PFSK-1 (cell line): ENCODE results near the gene LPCAT4.
A peak's percentile ranks its signal among the peaks of the same experiment; 100 is the strongest.

ENCODE experiments used
- FOXP2 ChIP-seq: optimal IDR thresholded peaks from 2 replicates; pipeline ENCODE3; 2011; ENCODE audit warnings: borderline replicate concordance, control low read depth, inconsistent platforms; ENCODE audit not compliant: insufficient read depth; ENCODE audit errors: extremely low read length, extremely low read depth
- POLR2AphosphoS5 ChIP-seq: IDR thresholded peaks from 2 replicates; pipeline ENCODE4 v1.6.1; 2012; ENCODE audit warnings: low read depth, mild to moderate bottlenecking, control low read depth, low read length, moderate library complexity
- REST ChIP-seq, 2 experiments: IDR thresholded peaks; 2 replicates each; pipeline versions ENCODE4 v1.6.1 to v1.8.0; 2011 to 2012; ENCODE audit warnings: low read depth in 2 of 2, low read length in 2 of 2, control low read depth in 1 of 2, inconsistent platforms in 1 of 2, mild to moderate bottlenecking in 1 of 2, moderate library complexity in 1 of 2; ENCODE audit not compliant: insufficient read depth in 1 of 2
- SIN3A ChIP-seq: IDR thresholded peaks from 2 replicates; pipeline ENCODE4 v1.6.1; 2012; ENCODE audit warnings: mild to moderate bottlenecking, low read length, moderate library complexity, borderline replicate concordance; ENCODE audit not compliant: insufficient read depth
- TAF1 ChIP-seq: IDR thresholded peaks from 2 replicates; pipeline ENCODE4 v1.6.1; 2012; ENCODE audit warnings: low read length, control low read depth, borderline replicate concordance; ENCODE audit not compliant: insufficient read depth

Gene LPCAT4

GRCh38 chr15:34349769-34350168 is 17.2 kb downstream of the LPCAT4 start:
- TF ChIP-seq REST (IDR thresholded peaks at IDR 0.05; ENCODE audit: insufficient read depth in 1 of 2, low read depth in 2 of 2, low read length in 2 of 2), result no peak
- TF ChIP-seq SIN3A, result no peak
- no peak for TF ChIP-seq FOXP2
- TF ChIP-seq TAF1, result no peak
- no peak for TF ChIP-seq POLR2AphosphoS5

GRCh38 chr15:34348735-34349300 is 18.2 kb downstream of the LPCAT4 start:
- no peak for TF ChIP-seq FOXP2

GRCh38 chr15:34347951-34348638 is 18.9 kb downstream of the LPCAT4 start:
- TF ChIP-seq SIN3A (no peak), FOXP2 (no peak), POLR2AphosphoS5 (no peak), TAF1 (no peak), REST (IDR thresholded peaks at IDR 0.05; ENCODE audit: insufficient read depth in 1 of 2, low read depth in 2 of 2, low read length in 2 of 2) (no peak)

GRCh38 chr15:34342737-34343575 is 24.0 kb downstream of the LPCAT4 start, which contains the start of the genes NOP10 and NUTM1:
TSS of gene NOP10 (minus strand) at chr15:34343136. CDS start at chr15:34343073, 63 bp downstream.
TSS of gene NUTM1 (plus strand) at chr15:34343315. CDS start at chr15:34343697, 382 bp downstream.
- peak; percentile 97 for TF ChIP-seq POLR2AphosphoS5
- TF ChIP-seq TAF1, result peak; percentile 92; the same call in 1 of the 2 replicates
- TF ChIP-seq REST (IDR thresholded peaks at IDR 0.05; ENCODE audit: insufficient read depth in 1 of 2, low read depth in 2 of 2, low read length in 2 of 2), result 0 out of 4 replicates have a peak, but pooled peaks have one; percentile 27 to 66
- TF ChIP-seq FOXP2, result peak; percentile 46
- TF ChIP-seq SIN3A, result peak; percentile 91; the same call in 1 of the 2 replicates
